ENCODE results near the gene CCDC106.
A peak's percentile ranks its signal among the peaks of the same experiment; 100 is the strongest.

CCDC106 gene

DNA sequence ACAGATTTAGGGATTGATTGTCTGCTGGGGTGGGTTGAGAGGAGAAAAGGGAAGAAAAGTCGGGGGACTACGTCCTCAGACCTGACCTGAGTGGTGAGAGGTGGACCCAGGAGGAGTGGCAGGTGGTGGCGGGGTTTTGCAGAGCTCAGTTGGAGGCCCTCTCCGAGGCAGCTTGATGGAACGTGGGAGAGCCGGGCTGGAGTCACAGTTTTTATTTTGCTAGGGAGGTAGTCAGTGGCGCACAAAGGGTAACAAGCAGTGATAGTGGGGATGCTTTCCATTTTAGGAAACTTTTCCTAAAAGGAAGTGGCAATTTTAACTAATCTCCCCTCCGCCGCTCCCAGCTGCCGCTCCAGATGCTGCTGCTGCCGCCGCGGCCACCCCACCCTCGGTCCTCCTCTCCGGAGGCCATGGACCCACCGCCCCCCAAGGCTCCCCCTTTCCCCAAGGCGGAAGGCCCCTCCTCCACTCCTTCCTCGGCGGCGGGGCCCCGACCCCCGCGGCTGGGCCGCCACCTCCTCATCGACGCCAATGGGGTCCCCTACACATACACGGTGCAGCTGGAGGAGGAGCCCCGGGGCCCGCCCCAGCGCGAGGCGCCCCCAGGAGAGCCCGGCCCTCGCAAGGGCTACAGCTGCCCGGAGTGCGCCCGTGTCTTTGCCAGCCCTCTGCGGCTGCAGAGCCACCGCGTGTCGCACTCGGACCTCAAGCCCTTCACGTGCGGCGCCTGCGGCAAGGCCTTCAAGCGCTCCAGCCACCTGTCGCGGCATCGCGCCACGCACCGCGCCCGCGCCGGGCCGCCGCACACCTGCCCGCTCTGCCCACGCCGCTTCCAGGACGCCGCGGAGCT is 5.6 kb upstream of the CCDC106 start:
- Histone ChIP-seq H4K20me1 (ENCODE audit: insufficient read depth, low read length, poor library complexity, severe bottlenecking) (peaks cover 4% of the 10 kb centered on the region), H3F3A (ENCODE audit: low read depth) (no peaks in the 10 kb centered on the region), H3K4me1 (ENCODE audit: insufficient read depth, low read length, poor library complexity, severe bottlenecking) (peaks cover 35% of the 10 kb centered on the region), H3K27me3 (ENCODE audit: insufficient read depth, low read length, poor library complexity, severe bottlenecking) (no peaks in the 10 kb centered on the region), H2AFZ (ENCODE audit: low read length) (no peak overlapping the region), H3K36me3 (ENCODE audit: insufficient read depth, low read length) (no peaks in the 10 kb centered on the region; the same call in 1 of the 2 replicates), H3K4me2 (ENCODE audit: low read depth, low read length, poor library complexity, severe bottlenecking) (peak overlapping the region; percentile 100), H3K9ac (ENCODE audit: low read depth, low read length, poor library complexity, severe bottlenecking) (peak overlapping the region; percentile 85), H3K4me3 (ENCODE audit: low read length, poor library complexity, severe bottlenecking) (peak overlapping the region; percentile 96), H3K79me2 (ENCODE audit: insufficient read depth, low read length) (peaks cover 65% of the 10 kb centered on the region), H3K9me3 (ENCODE audit: insufficient read depth, low read depth, low read length) (no peaks in the 10 kb centered on the region), H3K9me2 (replicated peaks; ENCODE audit: low read depth, low read length) (no peaks in the 10 kb centered on the region)
- no peak for TF ChIP-seq EZH2phosphoT487 (IDR thresholded peaks at IDR 0.05; ENCODE audit: borderline replicate concordance)
- TF ChIP-seq CTCF (conservative IDR thresholded peaks at IDR 0.05; ENCODE audit: low read length), result no peak

DNA sequence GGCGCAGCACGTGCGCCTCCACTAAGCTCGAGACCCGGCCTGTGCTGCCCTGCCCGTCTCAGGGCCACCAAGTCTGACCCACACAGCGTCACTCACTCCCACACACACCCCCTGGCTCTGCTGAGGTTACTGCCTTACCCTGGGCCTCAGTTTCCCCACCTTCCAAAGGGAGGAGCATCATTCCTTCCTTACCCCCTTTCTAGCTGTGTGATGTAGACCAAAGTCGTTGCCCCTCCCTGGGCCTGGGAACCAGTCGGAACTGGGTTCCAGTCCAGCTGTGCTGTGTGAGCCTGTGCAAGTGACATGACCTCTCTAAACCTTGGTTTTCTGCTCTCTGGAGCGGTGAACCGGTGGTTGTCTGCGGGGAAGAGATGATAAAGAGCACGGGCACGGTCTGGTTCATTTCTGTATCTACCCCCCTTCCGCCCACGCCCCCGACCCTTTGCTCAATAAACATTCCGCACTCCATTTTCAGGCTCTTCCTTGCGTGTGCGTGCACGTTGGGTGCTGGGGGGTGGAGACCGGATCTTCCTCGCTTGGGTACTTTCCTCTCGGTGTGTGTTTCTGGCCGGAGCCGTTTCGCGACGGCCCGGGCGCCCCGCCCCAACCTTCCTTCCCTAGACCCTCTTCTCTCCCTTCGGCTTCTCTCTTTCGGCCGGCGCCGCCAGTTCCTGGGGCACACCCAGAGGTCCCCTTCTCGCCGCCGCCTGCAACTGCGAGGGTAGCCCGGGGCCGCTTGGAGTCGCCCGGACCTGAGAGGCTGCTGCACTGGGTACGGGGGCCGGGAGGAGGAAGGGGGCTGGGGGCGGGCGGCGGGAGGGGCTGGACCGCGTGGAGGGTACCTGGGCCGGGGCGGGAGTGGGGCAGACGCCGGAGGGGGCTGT is 4.8 kb upstream of the CCDC106 start, which contains the start of gene ZNF581:
ZNF581 (plus strand) TSS at position 647 of the 884 bp plus-strand sequence. CDS start 923 bp downstream, outside the sequence.
- no peaks in the 10 kb centered on the region for H3F3A ChIP-seq (ENCODE audit: low read depth)

DNA sequence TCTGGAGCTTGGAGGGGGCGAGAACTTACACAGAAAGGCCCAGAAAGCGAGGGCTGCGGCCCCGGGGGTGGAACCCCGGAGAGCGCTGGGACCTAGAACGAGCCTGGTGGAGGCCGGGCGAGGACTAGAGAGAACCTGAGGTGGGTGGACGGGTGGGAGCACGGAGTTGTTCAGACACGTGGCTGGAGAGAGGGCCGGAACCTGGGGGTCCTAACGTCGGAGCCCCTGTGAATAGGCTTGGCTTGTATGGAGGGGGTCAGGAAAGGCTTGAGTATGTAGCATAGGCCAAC is 4.2 kb upstream of the CCDC106 start:
- no peaks in the 10 kb centered on the region for H3F3A ChIP-seq (ENCODE audit: low read depth)
- H3K9me3 ChIP-seq (ENCODE audit: insufficient read depth, low read depth, low read length), result no peaks in the 10 kb centered on the region
- H3K79me2 ChIP-seq (ENCODE audit: insufficient read depth, low read length), result peaks cover 72% of the 10 kb centered on the region
- peak overlapping the region; percentile 100 for H3K4me2 ChIP-seq (ENCODE audit: low read depth, low read length, poor library complexity, severe bottlenecking)
- H3K9ac ChIP-seq (ENCODE audit: low read depth, low read length, poor library complexity, severe bottlenecking), result peak overlapping the region; percentile 85
- no peaks in the 10 kb centered on the region for H3K9me2 ChIP-seq (replicated peaks; ENCODE audit: low read depth, low read length)
- peaks cover 38% of the 10 kb centered on the region for H3K4me1 ChIP-seq (ENCODE audit: insufficient read depth, low read length, poor library complexity, severe bottlenecking)
- no peaks in the 10 kb centered on the region for H3K27me3 ChIP-seq (ENCODE audit: insufficient read depth, low read length, poor library complexity, severe bottlenecking)
- H4K20me1 ChIP-seq (ENCODE audit: insufficient read depth, low read length, poor library complexity, severe bottlenecking), result peaks cover 4% of the 10 kb centered on the region
- peak overlapping the region; percentile 96 for H3K4me3 ChIP-seq (ENCODE audit: low read length, poor library complexity, severe bottlenecking)
- TF ChIP-seq CTCF (conservative IDR thresholded peaks at IDR 0.05; ENCODE audit: low read length), result no peak
- TF ChIP-seq EZH2phosphoT487 (IDR thresholded peaks at IDR 0.05; ENCODE audit: borderline replicate concordance), result no peak
- H2AFZ ChIP-seq (ENCODE audit: low read length), result no peak overlapping the region
- H3K36me3 ChIP-seq (ENCODE audit: insufficient read depth, low read length), result no peaks in the 10 kb centered on the region; the same call in 1 of the 2 replicates

More for the DNA sequence above, 4.8 kb upstream of the CCDC106 start, which contains the start of gene ZNF581:
- no peaks in the 10 kb centered on the region; the same call in 1 of the 2 replicates for H3K36me3 ChIP-seq (ENCODE audit: insufficient read depth, low read length)
- peaks cover 36% of the 10 kb centered on the region for H3K4me1 ChIP-seq (ENCODE audit: insufficient read depth, low read length, poor library complexity, severe bottlenecking)
- H4K20me1 ChIP-seq (ENCODE audit: insufficient read depth, low read length, poor library complexity, severe bottlenecking), result peaks cover 4% of the 10 kb centered on the region
- H3K9me2 ChIP-seq (replicated peaks; ENCODE audit: low read depth, low read length), result no peaks in the 10 kb centered on the region
- peak within 1 kb of the TSS; percentile 96 for H3K4me3 ChIP-seq (ENCODE audit: low read length, poor library complexity, severe bottlenecking)
- H3K9ac ChIP-seq (ENCODE audit: low read depth, low read length, poor library complexity, severe bottlenecking), result peak within 1 kb of the TSS; percentile 85
- H3K9me3 ChIP-seq (ENCODE audit: insufficient read depth, low read depth, low read length), result no peaks in the 10 kb centered on the region
- TF ChIP-seq CTCF (conservative IDR thresholded peaks at IDR 0.05; ENCODE audit: low read length) (no peak), EZH2phosphoT487 (IDR thresholded peaks at IDR 0.05; ENCODE audit: borderline replicate concordance) (no peak)
- H2AFZ ChIP-seq (ENCODE audit: low read length), result no peak within 1 kb of the TSS
- H3K4me2 ChIP-seq (ENCODE audit: low read depth, low read length, poor library complexity, severe bottlenecking), result peak within 1 kb of the TSS; percentile 100
- H3K27me3 ChIP-seq (ENCODE audit: insufficient read depth, low read length, poor library complexity, severe bottlenecking), result no peaks in the 10 kb centered on the region
- H3K79me2 ChIP-seq (ENCODE audit: insufficient read depth, low read length), result peaks cover 66% of the 10 kb centered on the region

All from Loucy (cell line).